Fibroblast of the conjunctiva (primary cell): ENCODE measurements around the gene CCL21.
A peak's percentile ranks its signal among the peaks of the same experiment; 100 is the strongest.

Experiments used
- DNase-seq: peaks from one replicate; pipeline ENCODE4 v3.0.0-alpha.2; 2010; ENCODE audit warnings: low read depth

Gene CCL21

DNA sequence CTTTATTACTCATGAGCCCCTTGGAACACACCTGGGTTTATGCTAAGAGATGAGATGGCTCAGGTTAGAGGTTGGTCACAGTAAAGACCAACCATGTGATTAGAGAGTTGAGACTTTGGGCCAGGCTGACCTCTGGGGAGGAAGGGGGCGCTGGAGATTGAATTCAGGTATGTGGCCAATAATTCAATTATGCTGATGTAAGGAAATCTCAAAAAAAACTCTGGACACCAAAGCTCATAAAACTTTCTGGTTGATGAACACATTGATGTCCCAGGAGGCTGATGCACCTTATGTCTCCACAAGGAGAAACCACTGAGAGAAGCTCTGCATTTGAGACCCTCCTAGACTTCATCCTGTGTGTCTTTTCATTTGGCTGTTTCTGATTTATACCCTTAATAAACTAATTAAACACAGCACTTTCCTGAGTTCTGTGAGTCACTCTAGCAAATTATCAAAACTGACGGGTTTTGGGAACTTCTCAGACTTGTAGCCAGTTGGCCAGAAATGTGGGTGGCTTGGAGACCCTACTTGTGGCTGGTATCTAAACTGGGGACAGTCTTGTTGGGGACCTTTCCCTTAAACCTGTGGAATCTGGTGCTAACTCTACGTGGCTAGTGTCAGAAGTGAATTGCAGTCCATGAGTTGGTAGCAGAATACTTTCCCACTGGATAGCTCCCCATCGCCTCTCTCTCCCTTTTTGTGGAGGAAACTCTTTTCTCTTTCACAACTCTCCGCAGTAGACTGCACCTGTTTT is 40.0 kb downstream of the CCL21 start:
- DNase-seq, result no peak

DNA sequence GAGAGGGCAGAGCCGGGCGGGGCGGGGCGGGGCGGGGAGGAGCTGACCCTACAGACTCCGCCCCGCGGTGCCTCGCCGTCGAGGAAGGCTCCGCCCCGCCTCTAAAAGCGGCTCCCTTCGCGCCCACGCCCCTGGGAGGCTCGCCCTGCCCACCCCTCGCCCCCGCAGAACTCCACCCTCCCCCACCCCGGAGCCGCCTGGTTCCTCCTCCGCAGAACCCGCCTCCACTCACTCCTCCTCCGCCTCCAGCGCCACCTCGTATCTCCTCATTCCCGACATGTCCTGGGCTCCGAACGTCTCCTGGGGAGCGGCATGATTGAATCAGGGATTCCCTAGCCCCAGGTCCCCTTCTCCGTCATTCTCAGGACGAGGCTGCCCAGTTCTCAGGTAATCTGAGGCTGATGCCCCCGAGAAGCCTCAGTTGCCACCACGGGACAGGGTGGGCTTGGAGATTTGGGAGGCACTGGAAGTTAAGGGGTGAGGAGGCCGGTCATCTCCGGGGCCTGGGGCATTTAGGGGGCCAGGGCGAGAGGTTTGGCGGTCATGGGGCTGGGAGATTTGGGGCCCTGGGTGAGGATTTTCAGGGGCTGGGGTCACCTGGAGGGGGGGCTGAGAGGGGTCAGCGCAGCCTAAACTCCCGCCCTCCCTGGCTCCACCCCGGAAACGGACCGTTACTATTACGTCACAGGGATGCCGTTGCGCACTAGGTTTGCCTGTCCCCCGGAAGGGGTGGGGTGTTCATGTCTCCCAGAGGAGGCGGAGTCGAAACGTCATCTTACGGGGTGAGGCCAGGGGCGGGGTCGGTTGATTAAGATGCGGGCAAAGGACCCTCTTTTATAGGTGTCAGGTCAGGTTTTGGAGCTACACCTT is 44.3 kb downstream of the CCL21 start:
- DNase-seq, result peak; percentile 93

DNA sequence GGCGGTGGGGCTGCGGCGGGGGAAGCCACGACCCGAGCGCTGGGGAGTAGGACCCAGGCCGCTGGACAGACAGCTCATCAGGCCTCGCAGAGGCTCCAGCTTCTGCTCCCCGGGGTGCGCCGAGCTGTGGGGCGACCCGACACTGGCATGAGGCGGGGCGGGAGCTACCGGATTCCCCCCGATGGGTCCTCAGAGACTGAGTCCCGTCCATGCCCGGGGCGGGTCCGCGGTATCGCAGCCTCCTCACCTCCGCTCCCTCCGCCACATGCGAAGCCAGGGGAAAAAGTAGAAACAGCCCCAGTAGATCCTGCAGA is 44.9 kb downstream of the CCL21 start:
- no peak for DNase-seq

DNA sequence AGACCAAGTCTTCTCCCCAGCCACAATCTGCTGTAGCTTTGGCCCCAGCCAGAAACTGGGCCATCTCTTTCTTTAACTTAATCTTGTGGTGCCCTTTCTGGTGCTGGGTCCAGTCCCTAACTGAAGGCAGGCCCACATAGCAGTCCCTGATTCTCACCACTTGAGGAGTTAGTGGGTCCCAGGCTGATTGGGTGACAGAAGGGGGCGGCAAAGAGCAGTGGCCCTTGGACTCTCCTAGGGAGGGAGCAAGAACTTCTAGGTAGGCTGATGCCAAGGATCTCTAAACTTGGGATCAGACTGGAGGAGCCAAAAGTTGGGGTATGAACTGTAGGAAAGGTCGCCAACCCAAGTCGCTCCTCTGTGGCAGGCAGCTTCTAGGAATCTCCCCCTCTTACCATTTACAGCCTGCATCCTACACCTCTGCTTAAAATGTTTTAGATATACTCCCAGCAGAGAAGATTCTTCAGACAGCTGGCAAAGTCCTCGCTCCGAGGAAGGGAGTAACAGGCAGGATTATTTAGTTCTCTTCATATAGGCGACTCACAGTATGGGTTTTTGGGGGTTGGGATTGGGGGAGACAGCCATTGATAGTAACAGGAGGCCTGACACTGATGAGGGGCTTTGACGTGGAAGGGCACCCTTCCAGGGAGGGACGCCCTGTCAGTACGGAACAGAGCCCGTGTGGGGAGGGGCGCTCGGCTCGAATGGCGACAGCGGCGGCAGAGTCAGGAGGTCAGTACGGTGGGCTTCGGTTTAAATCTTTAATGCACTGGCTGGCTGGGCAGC is 45.5 kb downstream of the CCL21 start:
- peak; percentile 76 for DNase-seq

- no peak for DNase-seq
Measured at GRCh38 chr9:34663303-34663605, 46.7 kb downstream of the CCL21 start.

- no peak for DNase-seq
Measured at GRCh38 chr9:34662526-34663302, 47.2 kb downstream of the CCL21 start, which contains the start of gene CCL27. Gene CCL27 (minus strand): TSS chr9:34662657. CDS start chr9:34662633, 24 bp downstream.

- DNase-seq, result no peak
Measured at GRCh38 chr9:34659592-34660253, 50.2 kb downstream of the CCL21 start.
